Memory B cell (primary cell): ENCODE data around the gene RALGAPA2.

ENCODE experiments used
- ATAC-seq: fragments of 150-1000 bp; cut with Tn5 transposase; 2 replicates; pipeline ENCODE4 v1.10.0; 2021; ENCODE audit warnings: low read depth, mild to moderate bottlenecking, moderate library complexity
- DNase-seq, 2 donors: peaks; one replicate each; pipeline ENCODE4 v3.0.0; 2022; ENCODE audit warnings: low spot score in 2 of 2
- H3K27ac Mint-ChIP-seq: one replicate; pipeline ENCODE4 v1.8.0; 2022; ENCODE audit warnings: mild to moderate bottlenecking, moderate library complexity, mixed read lengths
- H3K27me3 Mint-ChIP-seq: one replicate; pipeline ENCODE4 v1.8.0; 2022; ENCODE audit warnings: mixed read lengths
- H3K36me3 Mint-ChIP-seq: one replicate; pipeline ENCODE4 v1.8.0; 2022; ENCODE audit warnings: mild to moderate bottlenecking, mixed read lengths
- H3K4me1 Mint-ChIP-seq: one replicate; pipeline ENCODE4 v1.8.0; 2022; ENCODE audit warnings: mixed read lengths
- H3K4me3 Mint-ChIP-seq: one replicate; pipeline ENCODE4 v1.8.0; 2022; ENCODE audit warnings: mild to moderate bottlenecking, moderate library complexity, mixed read lengths
- H3K9me3 Mint-ChIP-seq: one replicate; pipeline ENCODE4 v1.8.0; 2022; ENCODE audit warnings: mixed read lengths

RALGAPA2 gene

DNA sequence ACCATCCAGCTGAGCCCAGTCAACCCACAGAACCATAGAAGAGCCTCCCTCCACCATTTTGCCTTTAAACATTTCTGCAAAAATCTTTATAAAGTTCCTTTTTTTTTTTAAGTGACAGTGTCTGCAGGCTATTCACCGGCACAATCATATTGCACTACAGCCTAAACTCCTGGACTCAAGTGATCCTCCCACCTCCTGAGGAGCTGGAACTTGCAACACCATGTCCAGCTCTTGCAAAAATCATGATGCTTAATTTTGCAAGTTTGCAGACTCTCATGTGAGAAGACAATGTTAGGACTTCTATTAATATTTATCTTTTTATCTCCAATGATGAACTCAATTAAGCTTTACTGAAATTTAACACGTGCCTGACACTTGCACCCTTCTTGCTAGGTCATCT is 255.7 kb downstream of the RALGAPA2 start:
- no peaks in the 10 kb centered on the region for H3K9me3 Mint-ChIP-seq
- no peak overlapping the region for H3K4me3 Mint-ChIP-seq
- ATAC-seq (no peak), DNase-seq (no peak)
- peaks cover 8% of the 10 kb centered on the region for H3K36me3 Mint-ChIP-seq
- no peaks in the 10 kb centered on the region for H3K27me3 Mint-ChIP-seq
- peaks cover 13% of the 10 kb centered on the region for H3K4me1 Mint-ChIP-seq
- no peak overlapping the region for H3K27ac Mint-ChIP-seq

DNA sequence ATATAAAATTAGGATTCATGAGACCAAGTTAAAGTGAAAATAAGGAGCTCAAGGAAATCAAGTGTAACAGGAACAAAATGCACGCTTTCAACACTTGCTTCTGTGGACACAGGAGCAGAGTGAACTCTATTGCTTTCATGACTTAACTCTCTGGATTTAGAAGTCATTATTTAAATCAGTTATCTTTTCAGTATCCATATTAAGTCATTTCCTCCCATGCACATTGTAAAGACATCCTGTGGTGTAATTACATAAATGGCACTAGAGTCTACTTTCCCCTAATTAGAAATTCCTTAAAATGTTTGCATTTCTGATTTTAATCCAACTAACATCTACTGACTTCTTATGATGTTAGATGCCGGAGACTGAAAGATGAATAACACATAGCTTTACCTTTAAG is 256.5 kb downstream of the RALGAPA2 start:
- H3K4me1 Mint-ChIP-seq: peaks cover 13% of the 10 kb centered on the region
- no peaks in the 10 kb centered on the region for H3K27me3 Mint-ChIP-seq
- H3K36me3 Mint-ChIP-seq: peaks cover 8% of the 10 kb centered on the region
- no peaks in the 10 kb centered on the region for H3K9me3 Mint-ChIP-seq
- DNase-seq (no peak), ATAC-seq (no peak)
- no peak overlapping the region for H3K27ac Mint-ChIP-seq
- H3K4me3 Mint-ChIP-seq: no peak overlapping the region

DNA sequence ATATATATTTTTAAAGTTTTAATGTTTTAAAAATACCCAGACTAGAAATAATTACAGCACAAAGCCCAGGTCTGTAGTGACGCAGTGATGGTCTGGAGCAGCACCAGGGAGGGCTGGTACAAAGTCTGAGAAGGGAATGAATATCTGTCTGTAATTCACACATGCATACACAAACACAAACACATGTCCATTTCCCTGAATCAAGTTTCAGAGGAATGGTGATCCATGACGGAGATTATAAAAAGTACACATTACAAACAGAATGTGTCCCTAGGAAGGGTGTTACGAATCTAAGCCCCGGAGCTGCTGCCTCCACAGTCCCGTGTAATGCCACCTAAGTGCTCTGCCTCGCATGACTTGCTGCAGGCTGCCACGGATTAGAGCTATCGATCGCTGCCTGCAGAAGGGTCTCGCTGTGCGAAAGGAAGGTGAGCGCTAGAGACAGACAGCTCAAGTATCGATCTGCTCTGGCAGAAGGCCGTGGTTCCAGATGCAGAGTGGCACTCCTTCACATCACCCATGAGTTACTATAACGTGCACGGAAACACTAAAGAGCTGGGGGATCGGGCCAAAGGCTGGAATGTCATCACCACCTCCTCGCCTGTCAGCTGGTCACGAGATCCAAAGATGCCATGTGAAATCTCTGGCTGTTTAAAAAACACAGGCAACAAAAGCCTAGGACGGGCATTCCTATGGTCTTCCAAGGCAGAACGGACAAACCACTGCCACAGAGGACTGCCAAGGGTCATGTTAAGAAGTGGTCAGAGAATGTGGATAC is 257.4 kb downstream of the RALGAPA2 start:
- no peak for DNase-seq
- no peaks in the 10 kb centered on the region for H3K27me3 Mint-ChIP-seq
- peaks cover 13% of the 10 kb centered on the region for H3K4me1 Mint-ChIP-seq
- peaks cover 8% of the 10 kb centered on the region for H3K36me3 Mint-ChIP-seq
- H3K27ac Mint-ChIP-seq: no peak overlapping the region
- no peak for ATAC-seq
- no peaks in the 10 kb centered on the region for H3K9me3 Mint-ChIP-seq
- no peak overlapping the region for H3K4me3 Mint-ChIP-seq

DNA sequence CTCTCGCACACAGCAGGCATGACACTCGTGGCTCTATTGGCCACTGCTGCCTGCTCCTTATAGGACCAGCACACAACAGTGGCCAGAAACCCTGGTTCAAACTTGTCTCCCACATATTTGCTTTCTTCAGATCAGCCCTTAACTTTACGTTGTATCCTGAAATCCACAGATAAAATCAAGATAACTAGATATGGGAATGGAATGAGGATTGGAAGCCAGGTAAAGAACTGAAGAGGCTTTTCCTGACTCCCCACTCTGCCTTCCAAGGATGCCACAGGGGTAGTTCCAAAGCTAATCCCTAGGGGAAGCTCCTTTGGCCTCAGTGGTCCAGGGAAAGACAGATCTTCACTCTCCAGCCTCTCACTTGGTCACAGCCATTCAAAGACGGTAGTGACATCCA is 258.1 kb downstream of the RALGAPA2 start:
- Mint-ChIP-seq H3K4me3 (no peak overlapping the region), H3K4me1 (peaks cover 13% of the 10 kb centered on the region), H3K36me3 (peaks cover 8% of the 10 kb centered on the region), H3K27me3 (no peaks in the 10 kb centered on the region), H3K9me3 (no peaks in the 10 kb centered on the region), H3K27ac (peak overlapping the region; percentile 28)
- ATAC-seq: no peak
- no peak for DNase-seq

DNA sequence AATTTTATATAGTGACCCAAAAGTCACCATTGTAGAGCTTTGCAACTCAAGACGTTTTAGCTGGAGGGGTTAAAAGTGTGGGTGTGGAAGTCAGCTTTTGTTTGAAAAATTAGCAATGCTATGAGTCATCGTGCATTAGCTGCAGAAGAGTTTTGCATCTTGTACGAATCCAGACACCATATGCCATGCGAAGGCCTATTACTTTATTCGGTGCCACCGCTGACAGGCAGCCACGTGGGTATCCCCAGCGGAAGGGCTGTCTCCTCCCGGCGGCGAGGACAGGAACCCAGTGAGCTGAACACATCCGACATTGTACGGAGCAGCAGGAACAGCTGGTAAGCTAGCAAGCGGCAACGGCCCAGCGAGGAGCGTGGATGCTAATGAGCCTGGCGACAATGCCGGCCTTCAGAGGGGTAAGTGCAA is 260.2 kb downstream of the RALGAPA2 start:
- Mint-ChIP-seq H3K36me3 (peaks cover 3% of the 10 kb centered on the region), H3K9me3 (no peaks in the 10 kb centered on the region), H3K27ac (no peak overlapping the region), H3K4me3 (peak overlapping the region; percentile 78), H3K4me1 (peaks cover 11% of the 10 kb centered on the region), H3K27me3 (no peaks in the 10 kb centered on the region)
- DNase-seq (peak; percentile 41 to 47), ATAC-seq (peak; percentile 97)

DNA sequence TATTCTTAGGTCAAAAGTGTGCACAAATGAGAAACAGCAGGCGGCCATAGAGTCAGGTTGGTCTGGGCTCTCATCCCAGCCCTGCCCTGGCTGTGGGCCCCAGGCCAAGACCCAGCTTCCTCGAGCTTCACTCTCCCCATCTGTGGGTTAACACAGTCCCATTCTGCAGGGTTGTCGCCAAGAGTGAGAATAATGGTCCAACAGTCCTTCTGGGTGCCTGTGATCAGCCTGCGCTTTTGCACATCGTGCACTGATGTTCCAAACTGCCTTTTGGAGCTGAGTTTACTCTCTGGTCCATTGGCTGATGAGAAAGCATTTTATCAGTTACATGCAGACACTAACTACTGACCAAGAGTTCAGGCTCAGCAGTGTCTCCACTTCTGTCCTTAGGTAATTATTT is 261.9 kb downstream of the RALGAPA2 start:
- H3K36me3 Mint-ChIP-seq: no peaks in the 10 kb centered on the region
- no peaks in the 10 kb centered on the region for H3K27me3 Mint-ChIP-seq
- H3K4me1 Mint-ChIP-seq: peaks cover 16% of the 10 kb centered on the region
- no peak overlapping the region for H3K4me3 Mint-ChIP-seq
- H3K9me3 Mint-ChIP-seq: no peaks in the 10 kb centered on the region
- no peak overlapping the region for H3K27ac Mint-ChIP-seq
- no peak for DNase-seq
- no peak for ATAC-seq

DNA sequence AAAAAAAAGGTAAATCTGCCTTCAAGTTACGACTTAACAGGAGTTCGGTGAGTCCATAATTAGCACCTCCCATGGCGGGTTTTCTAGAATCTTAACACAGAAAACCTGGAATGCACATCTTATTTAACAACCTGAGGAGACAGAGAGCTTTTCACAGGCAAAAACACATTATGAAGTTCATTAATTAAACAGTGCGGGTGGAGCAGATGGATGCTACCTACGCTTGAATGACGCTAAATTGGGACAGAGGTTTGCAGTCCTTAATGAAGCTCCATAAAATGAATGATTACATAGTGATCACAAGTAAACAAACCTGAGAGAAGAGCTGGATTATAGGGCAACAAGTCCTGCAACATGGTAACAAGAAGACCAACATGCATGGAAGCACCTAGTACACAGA is 263.6 kb downstream of the RALGAPA2 start:
- DNase-seq: no peak

DNA sequence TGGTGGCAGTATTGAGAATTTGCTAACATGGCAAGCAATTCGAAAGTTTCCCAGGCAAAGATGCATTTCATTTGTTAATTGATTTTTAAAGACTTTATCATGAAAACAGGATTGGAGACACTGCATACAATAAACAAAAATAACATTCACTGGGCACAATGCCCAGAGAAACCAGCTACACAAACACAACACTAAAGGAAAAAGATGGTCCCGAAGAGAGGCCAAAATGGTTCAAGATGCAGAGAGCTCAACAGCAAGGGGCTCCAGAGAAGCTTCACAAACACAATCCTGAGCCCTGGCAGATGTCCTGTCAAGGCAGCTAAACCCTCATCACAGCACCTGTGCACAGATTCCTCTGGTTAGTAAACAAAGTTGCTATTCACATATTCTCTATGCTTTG is 265.2 kb downstream of the RALGAPA2 start:
- ATAC-seq (no peak), DNase-seq (no peak)
- Mint-ChIP-seq H3K36me3 (peaks cover 2% of the 10 kb centered on the region), H3K9me3 (no peaks in the 10 kb centered on the region), H3K4me3 (no peak overlapping the region), H3K27ac (no peak overlapping the region), H3K27me3 (no peaks in the 10 kb centered on the region), H3K4me1 (peaks cover 12% of the 10 kb centered on the region)

More for the DNA sequence above, 263.6 kb downstream of the RALGAPA2 start:
- Mint-ChIP-seq H3K4me3 (no peak overlapping the region), H3K9me3 (no peaks in the 10 kb centered on the region), H3K36me3 (peaks cover 2% of the 10 kb centered on the region), H3K4me1 (peaks cover 16% of the 10 kb centered on the region), H3K27me3 (no peaks in the 10 kb centered on the region), H3K27ac (no peak overlapping the region)
- ATAC-seq: no peak

DNA sequence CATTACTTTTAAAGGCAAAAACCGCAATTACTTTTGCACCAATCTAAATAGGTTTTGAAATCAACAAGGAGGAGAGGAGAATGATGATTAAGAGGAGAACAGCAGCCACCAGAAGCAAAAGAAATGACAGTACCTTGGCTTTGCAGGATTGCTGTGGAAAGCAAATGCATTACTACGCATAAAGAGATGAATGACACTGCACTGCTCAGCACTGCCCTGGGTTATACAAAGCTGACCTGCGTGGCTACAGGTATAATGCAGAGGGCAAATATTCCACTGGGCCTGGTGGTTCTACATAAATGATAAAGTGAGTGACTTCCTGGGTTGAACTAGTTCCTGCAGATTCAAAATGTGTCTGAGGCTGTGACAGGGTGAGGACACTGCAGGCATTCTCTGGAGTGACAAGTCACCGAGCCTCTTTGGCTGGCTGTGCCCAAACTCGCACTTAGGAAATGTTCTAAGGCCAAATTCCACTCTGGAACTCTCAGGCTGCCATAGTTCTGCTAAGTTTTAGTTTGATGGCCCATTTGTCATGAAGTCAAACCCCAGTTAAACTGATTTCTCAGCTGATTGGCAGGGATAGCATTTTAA is 265.9 kb downstream of the RALGAPA2 start:
- Mint-ChIP-seq H3K36me3 (peaks cover 2% of the 10 kb centered on the region), H3K4me1 (peaks cover 12% of the 10 kb centered on the region), H3K4me3 (no peak overlapping the region), H3K9me3 (no peaks in the 10 kb centered on the region), H3K27ac (no peak overlapping the region), H3K27me3 (no peaks in the 10 kb centered on the region)
- ATAC-seq: no peak
- DNase-seq: no peak

DNA sequence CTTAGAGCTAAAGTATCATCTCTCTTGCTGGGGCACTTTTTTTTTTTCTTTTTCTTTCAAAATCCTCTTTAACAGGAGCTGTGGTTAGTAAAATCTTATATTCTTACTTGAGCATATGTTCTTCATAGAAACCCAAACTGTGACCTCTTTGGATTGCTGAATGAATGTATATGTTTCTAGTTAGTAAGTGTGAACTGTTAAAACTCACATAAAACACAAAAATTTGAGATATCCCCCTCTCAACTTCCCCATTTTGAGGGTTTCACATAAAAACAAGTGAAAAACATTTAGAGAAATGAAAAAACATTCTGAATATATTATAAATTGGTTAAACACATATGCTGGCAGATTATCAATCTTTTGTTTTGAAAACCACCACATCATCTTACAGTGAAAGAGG is 266.4 kb downstream of the RALGAPA2 start:
- Mint-ChIP-seq H3K4me1 (peaks cover 12% of the 10 kb centered on the region), H3K36me3 (peaks cover 2% of the 10 kb centered on the region), H3K9me3 (no peaks in the 10 kb centered on the region), H3K4me3 (no peak overlapping the region), H3K27me3 (no peaks in the 10 kb centered on the region), H3K27ac (no peak overlapping the region)
- no peak for ATAC-seq
- DNase-seq: no peak

DNA sequence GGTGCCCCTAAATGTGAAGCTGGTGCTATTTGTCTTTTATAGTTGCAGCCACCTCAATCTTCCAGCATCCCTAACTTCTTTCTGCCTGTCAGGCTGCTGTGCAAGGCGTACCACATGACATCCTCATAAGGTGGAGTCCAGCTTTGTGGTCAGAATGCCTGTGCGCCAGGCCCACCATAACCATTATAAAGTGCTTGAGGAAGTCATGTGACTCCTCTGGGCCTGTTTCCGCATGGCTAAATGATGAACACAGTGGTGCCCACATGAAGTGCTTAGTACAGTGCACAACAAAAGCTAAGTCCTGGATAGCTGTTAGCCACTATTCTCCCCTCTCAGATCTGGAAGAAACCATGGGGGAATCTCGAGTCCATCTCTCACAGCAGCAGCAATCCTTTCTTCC is 268.9 kb downstream of the RALGAPA2 start:
- H3K36me3 Mint-ChIP-seq: peaks cover 3% of the 10 kb centered on the region
- H3K9me3 Mint-ChIP-seq: no peaks in the 10 kb centered on the region
- ATAC-seq: no peak
- no peak overlapping the region for H3K4me3 Mint-ChIP-seq
- H3K27ac Mint-ChIP-seq: no peak overlapping the region
- H3K27me3 Mint-ChIP-seq: no peaks in the 10 kb centered on the region
- no peak for DNase-seq
- H3K4me1 Mint-ChIP-seq: peaks cover 12% of the 10 kb centered on the region

DNA sequence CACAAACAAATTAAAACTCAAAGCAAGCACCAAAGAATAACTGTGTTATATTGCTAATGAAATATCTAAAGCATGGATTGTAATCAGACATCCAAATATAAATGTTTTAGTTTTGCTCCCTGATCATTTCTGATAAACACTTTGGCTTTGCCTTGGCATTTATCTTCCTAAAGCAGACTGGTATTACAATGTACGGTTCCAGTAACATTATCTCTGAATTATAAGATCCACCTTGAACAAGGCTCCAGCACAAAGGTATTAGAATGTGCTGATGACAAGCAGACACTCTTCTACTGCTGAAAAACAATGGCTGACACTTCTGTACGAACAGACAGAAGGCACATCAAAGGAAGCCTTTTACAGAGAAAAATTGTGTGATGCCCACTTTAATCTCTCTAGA is 270.0 kb downstream of the RALGAPA2 start:
- DNase-seq (no peak), ATAC-seq (no peak)
- Mint-ChIP-seq H3K36me3 (peaks cover 7% of the 10 kb centered on the region), H3K27ac (no peak overlapping the region), H3K4me1 (peaks cover 12% of the 10 kb centered on the region), H3K4me3 (no peak overlapping the region), H3K9me3 (no peaks in the 10 kb centered on the region), H3K27me3 (no peaks in the 10 kb centered on the region)

DNA sequence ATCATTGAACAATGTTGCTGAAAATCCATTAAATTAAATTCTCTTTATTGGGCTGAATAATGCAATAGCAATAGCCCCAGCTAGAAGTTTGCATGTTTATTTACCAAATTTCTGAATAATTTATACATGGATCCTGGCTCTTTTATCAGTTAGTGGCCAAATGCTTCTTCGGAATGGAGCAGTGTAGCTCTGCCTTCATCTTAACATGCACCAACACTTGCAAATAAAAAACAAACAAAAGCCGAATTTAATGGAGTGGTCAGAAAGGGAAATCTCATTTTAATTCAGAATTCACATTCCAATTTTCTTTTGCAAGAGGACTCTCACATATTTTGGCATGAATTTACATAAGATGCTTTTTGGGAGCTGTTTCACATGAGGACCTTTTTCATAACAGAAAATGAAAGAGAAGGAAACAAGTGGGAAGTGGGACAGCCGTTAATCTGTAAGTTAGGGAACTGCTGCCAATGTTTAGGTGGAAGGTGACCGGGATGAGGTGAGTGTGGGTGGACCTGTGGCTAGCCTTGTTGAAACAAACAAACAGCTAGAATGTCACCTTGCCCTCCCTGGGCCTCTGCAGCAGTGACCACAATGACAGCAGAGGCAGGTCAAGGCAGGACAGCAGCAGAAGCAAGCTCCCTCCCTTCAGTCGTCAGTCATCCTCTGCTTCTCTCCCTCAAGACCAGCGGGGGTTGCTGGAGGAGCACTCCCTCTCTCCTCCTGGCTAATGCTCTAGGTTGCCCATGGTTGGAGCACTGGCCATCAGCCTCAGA is 271.4 kb downstream of the RALGAPA2 start:
- no peak for DNase-seq
- no peak overlapping the region for H3K27ac Mint-ChIP-seq
- no peak for ATAC-seq
- H3K36me3 Mint-ChIP-seq: peaks cover 14% of the 10 kb centered on the region
- no peaks in the 10 kb centered on the region for H3K27me3 Mint-ChIP-seq
- H3K9me3 Mint-ChIP-seq: no peaks in the 10 kb centered on the region
- no peak overlapping the region for H3K4me3 Mint-ChIP-seq
- peaks cover 6% of the 10 kb centered on the region for H3K4me1 Mint-ChIP-seq

DNA sequence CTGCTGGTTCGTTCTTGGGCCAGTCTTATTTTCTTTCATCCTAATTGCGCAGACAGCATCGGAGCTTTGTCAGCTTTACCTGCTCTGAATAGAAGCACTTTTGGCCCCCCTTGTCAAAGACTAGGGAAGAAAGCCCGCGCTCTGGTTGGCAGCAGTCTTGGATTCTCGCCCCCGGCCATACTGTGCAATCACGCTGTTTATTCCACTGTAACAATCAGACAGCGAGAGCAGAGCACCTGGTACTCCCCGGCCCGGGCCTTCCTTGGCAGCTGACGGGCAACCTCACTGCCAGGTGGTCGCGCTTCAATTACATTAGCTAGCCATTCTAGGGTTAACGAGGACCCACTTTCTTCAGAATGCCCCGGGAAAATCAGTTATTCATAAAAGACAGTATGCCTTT is 272.0 kb downstream of the RALGAPA2 start:
- no peak for DNase-seq
- H3K4me3 Mint-ChIP-seq: no peak overlapping the region
- no peaks in the 10 kb centered on the region for H3K27me3 Mint-ChIP-seq
- H3K9me3 Mint-ChIP-seq: no peaks in the 10 kb centered on the region
- peaks cover 6% of the 10 kb centered on the region for H3K4me1 Mint-ChIP-seq
- H3K27ac Mint-ChIP-seq: no peak overlapping the region
- H3K36me3 Mint-ChIP-seq: peaks cover 15% of the 10 kb centered on the region
- ATAC-seq: no peak
